GM21528 (cell line): Measurements from ENCODE around the gene ARL15.
"Not testable (repeated sequence)": the region's sequence is repeated elsewhere in the genome, so short reads cannot be mapped to it uniquely, and the experiment has no call there.

Experiments
- ATAC-seq: cut with Tn5 transposase; IDR thresholded peaks from one replicate; pipeline ENCODE4 v1.9.1; 2021; ENCODE audit warnings: mild to moderate bottlenecking, moderate library complexity; ENCODE audit not compliant: unreplicated experiment, low FRiP score

Gene ARL15

GRCh38 chr5:54060919-54061318 lies 249.5 kb downstream of the ARL15 start:
- not testable (repeated sequence) for ATAC-seq

GRCh38 chr5:54049963-54050362 lies 260.4 kb downstream of the ARL15 start:
- no peak for ATAC-seq

DNA sequence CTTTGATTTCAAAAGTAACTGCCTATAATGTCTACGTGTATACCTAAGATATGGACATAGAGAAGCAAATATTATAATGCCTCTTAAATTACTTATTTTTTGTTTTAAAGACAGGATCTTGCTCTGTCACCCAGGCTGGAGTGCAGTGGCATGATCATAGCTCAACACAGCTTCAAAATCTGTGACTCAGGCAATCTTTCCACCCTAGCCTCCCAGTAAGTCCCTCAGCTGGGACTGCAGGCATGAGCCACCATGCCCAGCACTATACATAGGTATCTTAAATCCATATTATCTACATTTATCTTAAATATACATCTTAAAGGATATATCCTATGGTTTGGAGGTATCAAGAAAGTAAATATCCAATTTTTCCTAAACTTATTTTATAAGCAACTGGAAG lies 261.2 kb downstream of the ARL15 start:
- no peak for ATAC-seq

GRCh38 chr5:54045077-54045792 lies 265.1 kb downstream of the ARL15 start:
- ATAC-seq, result no peak

DNA sequence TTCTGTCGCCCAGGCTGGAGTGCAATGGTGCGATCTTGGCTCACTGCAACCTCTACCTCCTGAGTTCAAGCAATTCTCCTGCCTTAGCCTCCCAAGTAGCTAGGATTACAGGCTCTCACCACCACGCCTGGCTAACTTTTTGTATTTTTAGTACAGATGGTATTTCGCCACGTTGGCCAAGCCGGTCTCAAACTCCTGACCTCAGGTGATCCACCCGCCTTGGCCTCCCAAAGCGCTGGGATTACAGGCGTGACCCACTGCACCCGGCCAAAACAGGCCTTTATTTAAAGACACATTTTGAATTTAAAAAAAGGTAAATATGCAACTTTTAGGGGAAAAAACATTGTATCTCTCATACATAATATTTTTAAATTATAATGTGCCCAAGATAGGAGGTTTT lies 266.1 kb downstream of the ARL15 start:
- ATAC-seq, result not testable (repeated sequence)

DNA sequence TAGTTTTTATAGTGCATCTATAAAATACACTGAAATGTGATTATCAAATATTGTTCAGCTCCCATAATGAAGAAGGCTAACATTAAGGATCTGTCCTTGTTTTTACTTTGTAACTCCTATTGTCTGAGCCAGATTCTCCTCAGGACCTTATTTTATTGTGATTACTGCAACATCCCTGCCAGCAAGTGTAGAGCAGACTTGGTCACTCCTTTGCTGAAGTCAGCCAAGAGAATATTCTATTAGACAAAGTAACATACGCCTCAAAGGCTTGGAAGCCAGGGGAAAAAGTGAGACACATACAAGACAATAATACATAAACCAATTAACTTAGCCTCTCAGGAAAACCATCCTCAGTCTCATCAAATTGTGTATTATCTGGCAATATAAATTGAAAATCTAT lies 269.6 kb downstream of the ARL15 start:
- no peak for ATAC-seq

DNA sequence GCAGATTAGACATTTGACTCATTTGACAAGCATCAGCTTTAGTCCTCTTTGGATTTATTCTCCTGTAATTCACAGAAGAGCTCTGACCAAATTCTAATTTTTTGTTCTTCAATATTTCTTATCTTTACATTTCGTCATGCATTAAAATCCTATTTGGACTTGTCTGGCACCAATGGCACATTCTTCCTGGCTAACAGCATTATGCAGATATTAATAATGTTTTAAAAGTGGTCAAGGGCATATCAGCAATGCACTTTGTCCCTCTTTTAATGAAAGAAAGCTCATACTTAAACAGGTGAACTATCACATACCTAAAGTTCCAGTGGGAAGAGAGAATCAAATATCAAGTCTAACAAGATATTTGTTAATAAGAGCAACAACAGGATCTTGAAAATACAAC lies 270.4 kb downstream of the ARL15 start:
- ATAC-seq, result no peak

DNA sequence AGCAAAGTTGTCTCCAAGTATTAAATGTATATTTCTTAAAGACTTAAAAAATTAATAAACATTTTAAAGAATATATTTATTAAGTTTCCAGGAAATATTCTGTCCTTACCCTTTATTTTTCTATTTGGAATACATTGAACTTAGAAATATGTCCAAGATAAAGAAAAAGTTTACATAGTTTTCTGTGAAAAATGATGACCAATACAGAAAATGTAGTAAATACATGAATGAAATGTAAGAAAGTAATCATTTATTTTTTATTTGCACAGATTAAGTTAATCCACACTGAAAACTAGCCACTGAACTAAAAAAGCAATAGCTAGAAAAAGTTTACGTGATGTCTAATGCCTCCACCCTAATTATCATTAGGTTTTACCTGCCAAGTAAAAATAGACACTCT lies 273.2 kb downstream of the ARL15 start:
- no peak for ATAC-seq

DNA sequence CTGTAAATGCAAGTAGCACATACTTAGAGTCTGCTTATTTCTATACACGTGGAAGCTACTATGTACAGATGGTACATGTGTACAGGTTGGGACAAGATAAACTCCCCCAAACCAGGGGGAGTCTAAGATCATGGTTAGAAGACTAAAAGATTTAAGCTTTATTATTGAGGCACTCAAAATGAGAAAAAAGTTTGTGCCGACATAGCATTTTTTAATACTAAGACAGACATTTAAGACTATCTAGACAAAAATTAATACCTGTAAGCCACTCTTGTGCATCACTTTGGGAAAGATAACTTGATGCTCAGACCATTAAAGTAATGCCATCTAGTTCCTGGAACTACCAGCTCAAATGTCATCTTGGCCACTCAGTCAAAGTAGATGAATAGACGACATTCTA lies 279.4 kb downstream of the ARL15 start:
- ATAC-seq, result no peak

GRCh38 chr5:54024466-54024865 lies 285.9 kb downstream of the ARL15 start:
- no peak for ATAC-seq

DNA sequence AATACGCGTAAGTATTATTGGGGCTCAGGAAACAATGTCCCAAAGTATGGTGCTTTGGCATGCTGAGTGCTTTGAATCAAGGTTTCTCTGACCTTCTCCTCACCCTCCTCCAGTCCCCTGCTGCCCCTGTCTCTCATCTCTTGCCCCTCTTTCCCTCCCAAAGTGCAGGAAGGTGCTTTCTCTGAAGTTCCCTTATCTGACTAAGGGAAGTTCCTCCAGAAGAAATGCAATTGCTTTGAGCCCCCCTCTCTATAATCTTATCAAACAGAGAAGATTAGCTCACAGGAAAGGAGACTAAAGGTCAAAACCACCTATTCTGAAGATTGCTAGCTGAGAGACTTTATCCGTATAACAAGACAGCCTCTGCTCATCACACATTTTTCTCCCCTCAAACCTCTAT lies 288.1 kb downstream of the ARL15 start:
- ATAC-seq, result no peak

DNA sequence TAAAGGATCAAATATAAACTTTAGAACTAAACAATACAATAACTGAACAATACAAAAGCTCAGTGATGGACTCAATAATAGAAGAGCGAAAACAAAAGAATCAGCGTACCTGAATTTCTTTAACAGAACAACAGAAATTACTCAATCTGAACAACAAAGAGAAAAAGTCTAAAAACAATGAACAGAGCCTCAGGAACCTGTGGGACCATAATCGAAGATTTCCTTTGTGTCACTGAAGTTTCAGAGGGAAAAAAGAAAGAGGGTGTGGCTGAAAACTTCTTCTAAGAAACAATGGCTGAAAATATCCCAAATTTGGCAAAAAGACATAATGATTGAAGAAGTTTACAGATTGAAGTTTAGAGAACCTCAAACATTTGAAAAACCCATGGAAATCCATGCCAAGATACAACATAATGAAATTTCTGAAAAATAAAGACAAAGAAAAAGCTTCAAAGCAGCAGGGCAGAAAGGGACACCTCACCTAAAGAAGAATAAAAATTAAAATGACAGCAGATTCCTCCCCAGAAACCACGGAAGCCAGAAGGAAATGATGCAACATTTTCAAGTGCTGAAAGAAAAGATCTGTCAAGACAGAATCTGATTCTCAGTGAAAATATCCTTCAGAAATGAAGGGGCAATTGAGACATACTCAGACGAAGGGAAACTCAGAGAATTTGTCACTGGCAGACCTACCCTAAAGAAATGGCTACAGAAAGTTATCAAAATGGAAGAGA lies 288.8 kb downstream of the ARL15 start:
- no peak for ATAC-seq

DNA sequence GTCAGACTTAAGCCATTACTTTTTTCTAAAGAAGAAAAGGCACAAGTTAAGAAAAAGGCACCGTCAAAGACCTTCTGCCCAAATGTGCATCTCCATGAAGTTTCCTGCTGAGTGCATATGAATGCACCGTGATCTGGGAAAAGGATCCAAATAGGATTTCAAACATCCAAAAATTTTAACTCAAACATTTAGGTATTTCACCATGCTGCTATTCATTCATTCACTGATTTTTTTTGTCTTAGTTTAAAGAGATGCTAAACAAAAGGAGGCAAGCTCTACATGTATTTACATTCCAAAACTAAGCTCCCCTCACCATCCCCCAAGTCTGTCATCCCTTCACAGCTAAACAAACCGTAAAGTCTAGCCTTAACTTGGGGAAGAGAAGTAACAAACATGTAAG lies 291.9 kb downstream of the ARL15 start:
- no peak for ATAC-seq

DNA sequence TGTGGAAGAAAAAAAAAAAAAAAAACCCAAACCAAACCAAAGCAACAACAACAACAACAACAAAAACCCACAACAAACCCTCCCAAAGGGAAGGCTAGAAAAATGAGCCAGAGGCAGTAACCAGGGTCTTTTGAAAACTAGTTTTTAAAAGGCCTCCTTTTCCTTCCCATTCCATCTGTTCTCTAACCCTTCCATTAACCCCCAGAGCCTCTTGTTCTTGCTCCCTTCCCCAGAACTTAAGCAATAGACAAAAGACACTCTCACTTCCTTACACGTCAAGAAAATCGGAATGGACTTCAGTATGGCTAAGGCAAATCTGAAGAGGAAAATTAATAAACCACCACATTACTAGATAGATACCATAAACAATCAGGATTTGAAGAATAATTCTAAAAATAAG lies 292.8 kb downstream of the ARL15 start:
- no peak for ATAC-seq

GRCh38 chr5:54013556-54014194 lies 296.7 kb downstream of the ARL15 start:
- ATAC-seq, result no peak

- ATAC-seq, result no peak
Measured at GRCh38 chr5:54009828-54010227, 300.5 kb downstream of the ARL15 start.

GRCh38 chr5:54009357-54009756 lies 301.0 kb downstream of the ARL15 start:
- no peak for ATAC-seq

DNA sequence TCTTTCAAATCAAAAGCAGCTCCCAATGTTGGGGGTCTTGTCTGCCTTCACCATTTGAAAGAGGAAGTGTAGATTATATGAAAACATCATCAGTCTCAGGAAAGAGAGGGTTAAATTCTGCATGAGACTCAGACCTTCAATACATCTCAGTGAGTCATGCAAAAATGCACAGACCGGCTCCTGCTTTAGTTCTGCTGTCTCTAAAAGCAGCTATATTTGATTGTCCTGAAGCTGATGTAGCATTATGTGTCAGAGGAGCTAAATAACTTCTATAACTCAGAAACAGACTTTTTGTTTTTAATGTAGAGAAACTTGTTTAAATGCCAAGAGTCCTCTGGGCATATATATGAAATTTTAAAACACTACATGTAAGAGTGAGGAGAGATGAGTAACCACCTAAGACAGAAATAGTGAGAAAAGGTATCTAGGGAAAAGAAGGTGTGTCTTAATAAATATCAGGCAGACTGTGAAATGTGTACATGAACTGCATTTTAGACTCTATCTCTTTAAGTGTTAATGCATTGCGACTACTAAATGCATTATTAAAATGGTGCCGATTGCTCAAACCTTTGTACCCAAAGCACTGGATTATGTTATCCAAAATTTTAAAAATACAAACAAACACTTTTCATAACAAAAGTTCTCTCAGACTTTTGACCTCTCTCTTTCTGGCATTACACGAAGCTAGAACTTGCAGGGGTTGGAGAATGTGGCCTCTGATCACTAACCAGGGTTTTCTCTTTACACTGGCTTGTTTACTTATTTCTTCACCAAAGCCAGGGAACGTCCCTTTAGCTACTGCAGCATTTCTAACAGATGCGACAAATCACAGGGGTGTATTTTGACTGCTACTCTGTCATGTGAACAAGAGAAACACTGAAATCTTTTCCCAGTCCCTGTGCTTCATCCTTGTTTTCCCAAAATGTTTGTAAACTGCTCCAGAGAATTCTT lies 302.3 kb downstream of the ARL15 start:
- ATAC-seq, result no peak

- ATAC-seq, result no peak
Measured at GRCh38 chr5:54004697-54005096, 305.7 kb downstream of the ARL15 start.

GRCh38 chr5:54002779-54003178 lies 307.6 kb downstream of the ARL15 start:
- no peak for ATAC-seq
